Smooth muscle cell (in vitro differentiated cells): Measurements from ENCODE around the gene HES4. TPM values are rescaled to one million over a fixed set of nuclear protein-coding genes. Genes with fewer than 3 reads are reported as not detected.
"Not testable (repeated sequence)": the region's sequence is repeated elsewhere in the genome, so short reads cannot be mapped to it uniquely, and the experiment has no call there.

Experiments
- DNase-seq: peaks from one replicate; lab custom pipeline; 2025; ENCODE audit not compliant: unreplicated experiment; lab: John Stamatoyannopoulos, UW
- H2AFZ ChIP-seq: fragments of 200-600 bp; sonication (generic); 2 replicates; pipeline ENCODE4 v1.6.0; 2016; ENCODE audit warnings: antibody characterized with exemption, low read depth, mild to moderate bottlenecking
- H3F3A ChIP-seq: fragments of 200-600 bp; sonication (generic); 2 replicates; pipeline ENCODE4 v1.6.0; 2017; ENCODE audit warnings: antibody characterized with exemption, low read depth
- H3K27ac ChIP-seq: fragments of 200-600 bp; sonication (generic); 2 replicates; pipeline ENCODE4 v1.5.1; 2016; ENCODE audit warnings: low read depth, mild to moderate bottlenecking
- H3K27me3 ChIP-seq: fragments of 200-600 bp; sonication (generic); 2 replicates; pipeline ENCODE4 v1.6.1; 2016; ENCODE audit warnings: low read depth, mild to moderate bottlenecking
- H3K36me3 ChIP-seq: fragments of 200-600 bp; sonication (generic); 2 replicates; pipeline ENCODE4 v1.5.1; 2016; ENCODE audit warnings: low read depth
- H3K4me1 ChIP-seq: fragments of 200-600 bp; sonication (generic); 2 replicates; pipeline ENCODE4 v1.5.1; 2016; ENCODE audit warnings: low read depth
- H3K4me2 ChIP-seq: fragments of 200-600 bp; sonication (generic); 2 replicates; pipeline ENCODE4 v1.6.0; 2016; ENCODE audit warnings: mild to moderate bottlenecking
- H3K4me3 ChIP-seq: fragments of 200-600 bp; sonication (generic); 2 replicates; pipeline ENCODE4 v1.5.1; 2016; ENCODE audit warnings: mild to moderate bottlenecking
- H3K79me2 ChIP-seq: fragments of 200-600 bp; sonication (generic); 2 replicates; pipeline ENCODE4 v1.6.0; 2016; ENCODE audit warnings: low read depth, mild to moderate bottlenecking
- H3K9ac ChIP-seq: fragments of 200-600 bp; sonication (generic); 2 replicates; pipeline ENCODE4 v1.6.0; 2016; ENCODE audit warnings: low read depth
- H3K9me3 ChIP-seq: fragments of 200-600 bp; sonication (generic); replicated peaks from 2 replicates; pipeline ENCODE4 v1.5.1; 2016; ENCODE audit warnings: low read depth
- H4K20me1 ChIP-seq: fragments of 200-600 bp; sonication (generic); 2 replicates; pipeline ENCODE4 v1.6.0; 2016; ENCODE audit warnings: low read depth
- CTCF ChIP-seq: fragments of 200-600 bp; sonication (generic); IDR thresholded peaks from 2 replicates; pipeline ENCODE4 v1.5.1; 2017; ENCODE audit warnings: borderline replicate concordance, mild to moderate bottlenecking, antibody characterized with exemption; ENCODE audit not compliant: insufficient read depth, poor library complexity, severe bottlenecking
- WGBS: methylation state at CpG from one replicate; pipeline ENCODE4 v1.1.7; 2016; ENCODE audit warnings: low lambda C conversion rate; 5-methylcytosine and 5-hydroxymethylcytosine counted together
- polyA plus RNA-seq: library from polyadenylated mRNA; unstranded; fragments of >200 nt; fragmentation: Nextera tagmentation; extraction: Ambion mirVana; gene quantifications from 2 replicates; pipeline ENCODE4 v1.2.1, GENCODE V29; 2016
- total RNA-seq: library from RNA; depleted of rRNA; stranded (reverse); fragments of >200 nt; gene quantifications from 2 replicates; pipeline ENCODE4 v1.2.3, GENCODE V29; 2014

The HES4 gene
- total and polyA plus RNA-seq, 2 experiments from 2014 or later: 57.0 to 72.0 TPM

- H3K36me3 ChIP-seq: no peaks in the 10 kb centered on the region
- no peak for TF ChIP-seq CTCF
- no peak overlapping the region for H3K27ac ChIP-seq
- peaks cover 3% of the 10 kb centered on the region for H3K79me2 ChIP-seq
- no peaks in the 10 kb centered on the region for H3F3A ChIP-seq
- DNase-seq: no peak
- H3K27me3 ChIP-seq: no peaks in the 10 kb centered on the region
- no peak overlapping the region for H3K9ac ChIP-seq
- peaks cover 18% of the 10 kb centered on the region for H4K20me1 ChIP-seq
- H2AFZ ChIP-seq: no peak overlapping the region
- no peak overlapping the region for H3K4me3 ChIP-seq
- peaks cover 4% of the 10 kb centered on the region for H3K4me1 ChIP-seq
- H3K9me3 ChIP-seq: no peaks in the 10 kb centered on the region
- WGBS: 64% methylated on average over 20 of the region's 30 CpGs
- no peak overlapping the region for H3K4me2 ChIP-seq
These were observed 3.9 kb downstream of the HES4 start for GRCh38 chr1:995665-996633.

- not testable (repeated sequence) for H3F3A ChIP-seq, H3K4me2 ChIP-seq, H3K4me3 ChIP-seq, H3K4me1 ChIP-seq, H2AFZ ChIP-seq, H3K36me3 ChIP-seq, H3K27me3 ChIP-seq, H3K9ac ChIP-seq, DNase-seq, H3K79me2 ChIP-seq, H3K9me3 ChIP-seq, H3K27ac ChIP-seq
- H4K20me1 ChIP-seq: peaks cover 18% of the 10 kb centered on the region
- 92% methylated on average over 6 of the region's 6 CpGs for WGBS
These were observed 5.4 kb downstream of the HES4 start for GRCh38 chr1:994546-994945.

GRCh38 chr1:993379-993995 is 6.4 kb downstream of the HES4 start:
- no peaks in the 10 kb centered on the region for H3K9me3 ChIP-seq
- H3K79me2 ChIP-seq: no peaks in the 10 kb centered on the region
- H3K9ac ChIP-seq: no peak overlapping the region
- no peak overlapping the region for H3K4me2 ChIP-seq
- H2AFZ ChIP-seq: no peak overlapping the region
- no peak for DNase-seq
- H3K4me1 ChIP-seq: peaks cover 4% of the 10 kb centered on the region
- WGBS: 84% methylated on average over 15 of the region's 15 CpGs
- H3F3A ChIP-seq: no peaks in the 10 kb centered on the region
- no peaks in the 10 kb centered on the region for H3K36me3 ChIP-seq
- H3K4me3 ChIP-seq: no peak overlapping the region
- TF ChIP-seq CTCF: no peak
- no peak overlapping the region for H3K27ac ChIP-seq
- H3K27me3 ChIP-seq: no peaks in the 10 kb centered on the region
- peaks cover 18% of the 10 kb centered on the region for H4K20me1 ChIP-seq

GRCh38 chr1:992362-992761 is 7.5 kb downstream of the HES4 start:
- Histone ChIP-seq H3K27ac (no peak overlapping the region), H3K4me3 (no peak overlapping the region), H3K79me2 (no peaks in the 10 kb centered on the region), H3K4me1 (no peaks in the 10 kb centered on the region), H3F3A (no peaks in the 10 kb centered on the region), H4K20me1 (peaks cover 7% of the 10 kb centered on the region), H3K9ac (no peak overlapping the region), H3K27me3 (no peaks in the 10 kb centered on the region), H3K4me2 (no peak overlapping the region), H2AFZ (no peak overlapping the region), H3K36me3 (no peaks in the 10 kb centered on the region), H3K9me3 (no peaks in the 10 kb centered on the region)
- no peak for DNase-seq
- WGBS: 89% methylated on average over 7 of the region's 7 CpGs
- TF ChIP-seq CTCF: no peak
